Measurements from ENCODE around the gene CYBC1. TPM values are rescaled to one million over a fixed set of nuclear protein-coding genes. Genes with fewer than 3 reads are reported as not detected.

CYBC1 gene
- total and polyA plus RNA-seq, 9 of the 15 experiments (the other 6 are each of a cell fraction or from before 2014, with no cell fraction given): 1.3 to 71.8 (median 49.9) TPM

DNA sequence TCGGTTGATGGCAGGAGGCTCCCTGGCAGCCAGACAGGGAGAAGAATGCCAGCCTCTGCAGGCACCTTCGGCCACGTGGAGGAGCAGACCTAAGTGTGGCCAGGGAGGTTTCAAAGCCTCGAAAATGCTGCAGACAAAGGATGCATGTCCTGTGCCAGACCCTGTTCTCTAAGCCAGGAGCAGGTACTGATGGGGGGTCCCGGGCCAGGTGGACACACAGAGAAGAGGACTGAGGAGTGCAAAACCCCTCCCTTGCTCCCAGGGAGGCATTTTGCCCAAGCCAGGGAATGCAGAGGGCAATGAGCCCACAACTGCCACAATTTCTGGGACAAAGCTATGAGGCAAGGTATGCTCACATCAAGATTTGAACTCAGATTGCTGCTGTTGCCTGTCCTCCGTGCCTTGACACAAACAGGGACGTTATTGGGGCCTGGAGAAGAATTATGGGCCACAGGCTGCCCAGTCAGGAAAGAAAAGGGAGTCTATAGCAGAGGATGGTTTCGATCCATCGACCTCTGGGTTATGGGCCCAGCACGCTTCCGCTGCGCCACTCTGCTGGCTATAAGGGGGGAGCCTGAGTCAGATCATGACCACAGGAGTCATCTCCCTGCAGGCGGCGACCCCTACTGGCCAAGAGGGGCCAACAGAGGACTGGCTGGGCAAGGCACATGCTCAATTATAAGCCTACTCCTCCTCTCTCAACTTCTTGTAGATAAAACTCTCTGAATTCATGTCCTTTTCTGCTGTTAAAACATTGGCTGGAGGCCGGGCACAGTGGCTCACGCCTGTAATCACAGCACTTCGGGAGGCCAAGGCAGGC is 43.9 kb upstream of the CYBC1 start (continued):
- TF ChIP-seq, protein P1, sequence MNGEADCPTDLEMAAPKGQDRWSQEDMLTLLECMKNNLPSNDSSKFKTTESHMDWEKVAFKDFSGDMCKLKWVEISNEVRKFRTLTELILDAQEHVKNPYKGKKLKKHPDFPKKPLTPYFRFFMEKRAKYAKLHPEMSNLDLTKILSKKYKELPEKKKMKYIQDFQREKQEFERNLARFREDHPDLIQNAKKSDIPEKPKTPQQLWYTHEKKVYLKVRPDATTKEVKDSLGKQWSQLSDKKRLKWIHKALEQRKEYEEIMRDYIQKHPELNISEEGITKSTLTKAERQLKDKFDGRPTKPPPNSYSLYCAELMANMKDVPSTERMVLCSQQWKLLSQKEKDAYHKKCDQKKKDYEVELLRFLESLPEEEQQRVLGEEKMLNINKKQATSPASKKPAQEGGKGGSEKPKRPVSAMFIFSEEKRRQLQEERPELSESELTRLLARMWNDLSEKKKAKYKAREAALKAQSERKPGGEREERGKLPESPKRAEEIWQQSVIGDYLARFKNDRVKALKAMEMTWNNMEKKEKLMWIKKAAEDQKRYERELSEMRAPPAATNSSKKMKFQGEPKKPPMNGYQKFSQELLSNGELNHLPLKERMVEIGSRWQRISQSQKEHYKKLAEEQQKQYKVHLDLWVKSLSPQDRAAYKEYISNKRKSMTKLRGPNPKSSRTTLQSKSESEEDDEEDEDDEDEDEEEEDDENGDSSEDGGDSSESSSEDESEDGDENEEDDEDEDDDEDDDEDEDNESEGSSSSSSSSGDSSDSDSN (IDR thresholded peaks at IDR 0.05; ENCODE audit: borderline replicate concordance in 1 of 2, low read depth in 2 of 2, low read length in 2 of 2): peak in 1 of 2 experiments; percentile 81; a peak in 2 of 4 replicates
- TF ChIP-seq CREB1 (IDR thresholded peaks at IDR 0.05) (peak; percentile 34; the same call in 1 of the 2 replicates), CREB1 (CRISPR knock-in tag; IDR thresholded peaks at IDR 0.05) (peak; percentile 67; the same call in 1 of the 2 replicates), FOXJ3 (CRISPR knock-in tag; IDR thresholded peaks at IDR 0.05) (no peak), ZNF764 (CRISPR knock-in tag; IDR thresholded peaks at IDR 0.05; ENCODE audit: low read depth) (peak; percentile 89), CBX2 (IDR thresholded peaks at IDR 0.05; ENCODE audit: insufficient read depth, low read length, poor library complexity, severe bottlenecking) (no peak), POLR3A (IDR thresholded peaks at IDR 0.05; ENCODE audit: borderline replicate concordance, extremely low read depth, insufficient read depth, insufficient read length) (peak; percentile 95), BRD9 (IDR thresholded peaks at IDR 0.05; ENCODE audit: low read depth, partially characterized antibody) (peak; percentile 99), FOXA3 (CRISPR knock-in tag; conservative IDR thresholded peaks at IDR 0.05 in 1 of 2, IDR thresholded peaks at IDR 0.05 in 1 of 2) (peak in 1 of 2 experiments; percentile 13; a peak in 1 of 4 replicates), SETDB1 (IDR thresholded peaks at IDR 0.05; ENCODE audit: low read length) (no peak), PTBP1 (IDR thresholded peaks at IDR 0.05; ENCODE audit: low read depth, low read length) (peak; percentile 89), TAF1 (IDR thresholded peaks at IDR 0.05; ENCODE audit: control insufficient read depth, extremely low read depth, insufficient read depth, low read length, severe bottlenecking) (no peak), HDAC3 (IDR thresholded peaks at IDR 0.05; ENCODE audit: borderline replicate concordance, partially characterized antibody) (no peak), IRF2 (CRISPR knock-in tag; IDR thresholded peaks at IDR 0.05) (no peak)
- TF ChIP-seq, protein P2, sequence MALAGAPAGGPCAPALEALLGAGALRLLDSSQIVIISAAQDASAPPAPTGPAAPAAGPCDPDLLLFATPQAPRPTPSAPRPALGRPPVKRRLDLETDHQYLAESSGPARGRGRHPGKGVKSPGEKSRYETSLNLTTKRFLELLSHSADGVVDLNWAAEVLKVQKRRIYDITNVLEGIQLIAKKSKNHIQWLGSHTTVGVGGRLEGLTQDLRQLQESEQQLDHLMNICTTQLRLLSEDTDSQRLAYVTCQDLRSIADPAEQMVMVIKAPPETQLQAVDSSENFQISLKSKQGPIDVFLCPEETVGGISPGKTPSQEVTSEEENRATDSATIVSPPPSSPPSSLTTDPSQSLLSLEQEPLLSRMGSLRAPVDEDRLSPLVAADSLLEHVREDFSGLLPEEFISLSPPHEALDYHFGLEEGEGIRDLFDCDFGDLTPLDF (CRISPR knock-in tag; IDR thresholded peaks at IDR 0.05): peak; percentile 80; the same call in 1 of the 2 replicates
- TF ChIP-seq, protein P3, sequence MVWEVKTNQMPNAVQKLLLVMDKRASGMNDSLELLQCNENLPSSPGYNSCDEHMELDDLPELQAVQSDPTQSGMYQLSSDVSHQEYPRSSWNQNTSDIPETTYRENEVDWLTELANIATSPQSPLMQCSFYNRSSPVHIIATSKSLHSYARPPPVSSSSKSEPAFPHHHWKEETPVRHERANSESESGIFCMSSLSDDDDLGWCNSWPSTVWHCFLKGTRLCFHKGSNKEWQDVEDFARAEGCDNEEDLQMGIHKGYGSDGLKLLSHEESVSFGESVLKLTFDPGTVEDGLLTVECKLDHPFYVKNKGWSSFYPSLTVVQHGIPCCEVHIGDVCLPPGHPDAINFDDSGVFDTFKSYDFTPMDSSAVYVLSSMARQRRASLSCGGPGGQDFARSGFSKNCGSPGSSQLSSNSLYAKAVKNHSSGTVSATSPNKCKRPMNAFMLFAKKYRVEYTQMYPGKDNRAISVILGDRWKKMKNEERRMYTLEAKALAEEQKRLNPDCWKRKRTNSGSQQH (CRISPR knock-in tag; IDR thresholded peaks at IDR 0.05): peak; percentile 69
- TF ChIP-seq, protein P4, sequence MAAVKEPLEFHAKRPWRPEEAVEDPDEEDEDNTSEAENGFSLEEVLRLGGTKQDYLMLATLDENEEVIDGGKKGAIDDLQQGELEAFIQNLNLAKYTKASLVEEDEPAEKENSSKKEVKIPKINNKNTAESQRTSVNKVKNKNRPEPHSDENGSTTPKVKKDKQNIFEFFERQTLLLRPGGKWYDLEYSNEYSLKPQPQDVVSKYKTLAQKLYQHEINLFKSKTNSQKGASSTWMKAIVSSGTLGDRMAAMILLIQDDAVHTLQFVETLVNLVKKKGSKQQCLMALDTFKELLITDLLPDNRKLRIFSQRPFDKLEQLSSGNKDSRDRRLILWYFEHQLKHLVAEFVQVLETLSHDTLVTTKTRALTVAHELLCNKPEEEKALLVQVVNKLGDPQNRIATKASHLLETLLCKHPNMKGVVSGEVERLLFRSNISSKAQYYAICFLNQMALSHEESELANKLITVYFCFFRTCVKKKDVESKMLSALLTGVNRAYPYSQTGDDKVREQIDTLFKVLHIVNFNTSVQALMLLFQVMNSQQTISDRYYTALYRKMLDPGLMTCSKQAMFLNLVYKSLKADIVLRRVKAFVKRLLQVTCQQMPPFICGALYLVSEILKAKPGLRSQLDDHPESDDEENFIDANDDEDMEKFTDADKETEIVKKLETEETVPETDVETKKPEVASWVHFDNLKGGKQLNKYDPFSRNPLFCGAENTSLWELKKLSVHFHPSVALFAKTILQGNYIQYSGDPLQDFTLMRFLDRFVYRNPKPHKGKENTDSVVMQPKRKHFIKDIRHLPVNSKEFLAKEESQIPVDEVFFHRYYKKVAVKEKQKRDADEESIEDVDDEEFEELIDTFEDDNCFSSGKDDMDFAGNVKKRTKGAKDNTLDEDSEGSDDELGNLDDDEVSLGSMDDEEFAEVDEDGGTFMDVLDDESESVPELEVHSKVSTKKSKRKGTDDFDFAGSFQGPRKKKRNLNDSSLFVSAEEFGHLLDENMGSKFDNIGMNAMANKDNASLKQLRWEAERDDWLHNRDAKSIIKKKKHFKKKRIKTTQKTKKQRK (IDR thresholded peaks at IDR 0.05; ENCODE audit: borderline replicate concordance, low read depth, low read length): no peak

Data from K562 (cell line).